ENCODE results near the gene SDK1.

The SDK1 gene

GRCh38 chr7:3495954-3496353, 194.9 kb downstream of the SDK1 start:
- no peak for DNase-seq (ENCODE audit: low read depth)
- no peak overlapping the region for H3K4me3 ChIP-seq (ENCODE audit: low read depth, low read length)
- in situ Hi-C loops (cut with HindIII; ENCODE audit: low sequenced_read_pairs), result no loop called here

DNA sequence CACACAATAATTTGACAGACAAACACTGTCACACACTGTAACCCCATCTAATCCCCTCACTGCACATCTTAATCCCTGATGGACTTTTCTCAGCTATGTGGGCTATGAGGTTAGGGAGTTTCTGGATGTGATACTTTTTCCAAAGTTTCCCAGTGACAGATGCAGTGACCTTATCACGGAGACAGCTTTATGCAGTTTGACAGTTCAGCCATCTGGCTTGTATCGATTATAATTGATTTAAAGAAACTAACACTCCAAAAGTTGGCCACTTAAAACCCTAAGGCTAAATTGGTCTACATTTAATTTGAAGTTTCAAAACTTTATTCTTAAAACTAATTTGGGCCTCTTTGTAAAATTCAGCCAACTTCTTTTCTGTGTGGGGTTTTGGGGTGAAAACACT, 196.7 kb downstream of the SDK1 start:
- DNase-seq (ENCODE audit: low read depth), result no peak
- in situ Hi-C loops (cut with HindIII; ENCODE audit: low sequenced_read_pairs), result no loop called here
- no peak for TF ChIP-seq CTCF (IDR thresholded peaks at IDR 0.05; ENCODE audit: low read depth, low read length, missing control alignments)
- H3K4me3 ChIP-seq (ENCODE audit: low read depth, low read length), result no peak overlapping the region

More at GRCh38 chr7:3495954-3496353, 194.9 kb downstream of the SDK1 start:
- TF ChIP-seq CTCF (IDR thresholded peaks at IDR 0.05; ENCODE audit: low read depth, low read length, missing control alignments), result no peak

GRCh38 chr7:3501671-3502070, 200.6 kb downstream of the SDK1 start:
- TF ChIP-seq CTCF (IDR thresholded peaks at IDR 0.05; ENCODE audit: low read depth, low read length, missing control alignments), result no peak
- H3K4me3 ChIP-seq (ENCODE audit: low read depth, low read length), result no peak overlapping the region
- in situ Hi-C loops (cut with HindIII; ENCODE audit: low sequenced_read_pairs), result no loop called here
- no peak for DNase-seq (ENCODE audit: low read depth)

DNA sequence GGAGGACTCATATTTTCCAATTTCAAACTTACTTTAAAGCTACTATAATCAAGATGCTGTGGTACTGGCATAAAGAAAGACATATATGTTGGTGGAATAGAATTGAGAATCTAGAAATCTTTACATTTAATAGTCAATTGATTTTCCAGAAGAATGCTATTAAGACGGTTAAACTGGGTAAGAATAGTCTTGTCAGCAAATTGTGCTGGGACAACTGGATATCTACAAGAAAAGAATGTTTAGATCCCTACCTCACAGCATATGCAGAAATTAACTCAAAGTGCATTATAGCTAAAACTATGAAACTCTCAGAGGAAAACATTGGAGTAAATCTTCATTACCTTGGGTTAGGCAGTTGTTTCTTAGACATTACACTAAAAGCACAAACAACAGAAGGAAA, 203.3 kb downstream of the SDK1 start:
- H3K4me3 ChIP-seq (ENCODE audit: low read depth, low read length), result no peak overlapping the region
- no peak for TF ChIP-seq CTCF (IDR thresholded peaks at IDR 0.05; ENCODE audit: low read depth, low read length, missing control alignments)
- DNase-seq (ENCODE audit: low read depth), result no peak
- in situ Hi-C loops (cut with HindIII; ENCODE audit: low sequenced_read_pairs), result no loop called here

DNA sequence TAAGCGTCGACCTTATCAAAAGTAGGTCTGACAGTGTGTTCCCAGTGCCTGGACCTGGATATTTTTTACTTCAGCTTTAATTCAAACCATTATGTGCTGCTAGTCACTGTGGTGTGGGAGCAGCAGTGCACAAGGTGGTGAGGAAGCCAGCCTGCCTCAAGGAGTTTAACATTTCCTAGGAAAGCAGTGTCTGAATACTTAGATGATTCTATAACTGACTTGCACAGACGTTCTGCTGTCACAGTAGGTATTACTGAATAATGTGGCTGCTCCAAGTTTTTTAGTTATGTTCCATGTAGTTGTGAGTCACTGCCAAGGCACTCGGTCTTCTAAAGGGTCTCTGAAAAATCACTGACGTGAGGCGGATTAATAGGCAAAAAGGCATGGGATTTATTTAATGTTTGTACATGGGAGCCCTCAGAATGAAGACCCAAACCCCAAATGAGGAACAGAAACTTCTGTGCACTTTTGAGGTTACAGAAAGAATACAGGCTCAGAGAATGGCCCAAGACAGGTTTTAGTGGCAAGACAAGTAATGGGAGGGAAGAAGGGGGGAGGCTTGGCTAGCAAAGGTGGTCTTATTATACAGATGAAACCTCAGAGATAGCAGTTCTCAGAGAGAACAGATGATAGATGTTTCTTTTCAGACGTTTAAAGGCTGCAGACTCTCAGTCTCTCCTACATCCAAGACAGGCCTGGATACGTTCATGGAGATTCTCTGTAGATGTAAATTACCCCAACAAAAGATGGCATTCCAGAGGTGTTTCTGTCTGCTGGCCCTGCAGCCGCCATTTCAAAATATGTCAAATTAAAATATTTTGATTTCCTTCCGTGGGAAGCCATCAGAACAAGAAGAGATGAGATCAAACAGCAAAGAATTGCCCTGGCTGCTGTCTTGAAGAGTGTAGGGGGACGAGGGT, 209.3 kb downstream of the SDK1 start:
- no peak overlapping the region for H3K4me3 ChIP-seq (ENCODE audit: low read depth, low read length)
- DNase-seq (ENCODE audit: low read depth), result no peak
- TF ChIP-seq CTCF (IDR thresholded peaks at IDR 0.05; ENCODE audit: low read depth, low read length, missing control alignments), result no peak
- in situ Hi-C loops (cut with HindIII; ENCODE audit: low sequenced_read_pairs), result no loop called here

DNA sequence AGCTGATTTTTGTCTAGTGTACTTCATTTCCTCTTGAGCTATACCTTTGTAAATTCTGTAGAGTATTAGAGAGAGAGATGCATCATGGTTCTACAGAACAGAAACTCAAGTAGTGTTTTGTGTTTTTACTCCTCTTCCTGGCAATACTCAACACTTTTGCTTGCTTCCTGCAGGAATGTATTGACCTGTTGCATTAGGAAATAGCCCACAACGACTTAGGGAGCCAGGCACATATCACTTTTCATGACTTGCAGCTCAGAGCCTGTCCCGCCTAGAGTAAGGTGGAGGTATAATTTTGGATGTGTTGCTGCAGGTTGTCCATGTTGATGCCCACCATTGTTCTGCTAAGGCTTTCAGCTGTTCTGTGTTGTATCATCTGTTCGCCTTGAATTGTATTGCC, 216.3 kb downstream of the SDK1 start:
- no peak overlapping the region for H3K4me3 ChIP-seq (ENCODE audit: low read depth, low read length)
- no peak for TF ChIP-seq CTCF (IDR thresholded peaks at IDR 0.05; ENCODE audit: low read depth, low read length, missing control alignments)
- DNase-seq (ENCODE audit: low read depth), result no peak
- in situ Hi-C loops (cut with HindIII; ENCODE audit: low sequenced_read_pairs), result no loop called here

Measured in astrocyte of the cerebellum (primary cell).